Stimulated activated CD4-positive, alpha-beta T cell treated with anti-CD3 and anti-CD28 coated beads, TNF-alpha, amount 100 ng/mL, for 24 hours (primary cell): Measurements from ENCODE around the gene EXD2.

Experiments used
- DNase-seq, 3 experiments: peaks; one replicate each; pipeline ENCODE4 v3.0.0-alpha.2; 2020; ENCODE audit warnings: low read depth in 3 of 3

EXD2 gene

DNA sequence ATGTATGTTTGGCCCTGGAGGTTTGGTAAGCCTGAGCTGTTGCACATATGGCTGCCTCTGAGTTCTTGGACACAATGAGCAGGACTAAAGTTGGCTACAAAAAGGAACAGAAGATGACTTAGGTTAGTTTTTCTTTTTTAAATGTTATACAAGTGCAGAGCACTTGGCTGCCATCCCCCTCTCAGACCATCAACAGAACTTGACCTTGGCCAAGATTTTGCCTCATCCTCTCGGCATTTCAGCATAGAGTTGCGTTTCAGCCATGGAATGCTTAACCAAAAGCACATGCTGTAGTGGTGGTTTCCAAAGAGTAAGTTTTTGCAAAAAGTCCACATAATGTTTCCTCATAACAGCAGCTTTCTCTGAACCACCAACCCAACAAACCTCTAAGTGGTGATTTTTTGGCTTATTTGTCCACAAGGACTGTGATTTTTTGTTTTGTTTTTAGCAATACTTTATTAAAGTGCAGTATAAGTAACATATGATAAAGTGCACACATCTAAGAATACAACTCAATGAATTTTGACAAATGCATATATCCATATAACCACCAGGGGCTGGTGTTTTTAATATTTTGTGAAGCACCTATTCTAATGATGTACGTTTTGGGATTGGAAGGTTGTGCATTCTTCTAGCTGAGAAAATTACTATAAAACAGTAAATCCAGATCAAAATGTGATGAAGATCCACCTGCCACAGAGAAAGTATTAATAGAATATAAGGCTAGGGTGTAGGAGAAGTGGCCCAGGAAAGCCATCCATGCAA is 56.6 kb downstream of the EXD2 start:
- no peak for DNase-seq

DNA sequence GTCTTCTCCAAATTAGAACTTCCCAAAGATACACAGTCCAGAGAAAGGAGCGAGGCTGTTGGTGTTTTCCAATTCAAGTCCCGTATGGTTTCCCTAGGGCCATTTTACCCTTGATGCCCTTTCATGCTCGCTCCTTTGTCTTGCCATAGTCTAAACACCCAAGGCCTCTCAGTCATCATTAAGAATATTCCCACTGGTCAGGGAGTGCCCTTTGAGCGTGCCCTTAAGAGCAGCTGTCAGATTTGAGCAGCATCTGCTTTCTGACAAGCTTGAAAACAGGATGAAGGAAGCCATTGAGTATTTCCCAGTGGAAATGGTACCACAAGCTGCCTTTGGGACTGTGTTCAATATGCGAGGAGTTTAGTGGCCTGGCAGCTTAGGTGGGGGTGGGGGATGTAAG is 58.3 kb downstream of the EXD2 start:
- no peak for DNase-seq

DNA sequence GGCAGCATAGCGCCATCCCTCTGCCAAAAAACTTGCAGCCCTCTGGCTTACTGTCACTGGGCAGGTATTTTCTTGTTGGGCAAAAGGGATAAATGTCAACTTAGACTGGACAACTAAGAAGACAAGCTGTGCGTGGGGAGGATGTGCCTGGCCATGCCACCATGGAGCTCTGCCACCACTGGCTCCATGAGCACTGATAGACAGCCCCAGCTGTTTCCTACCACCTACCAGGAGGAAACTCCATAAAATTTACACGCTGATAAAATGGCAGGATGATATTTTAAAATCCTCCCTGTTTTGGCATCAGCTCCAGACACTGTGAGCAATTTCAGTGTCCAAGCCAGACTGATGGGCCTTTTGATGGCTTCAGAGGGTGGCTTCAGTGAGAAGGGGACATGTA is 61.6 kb downstream of the EXD2 start:
- no peak for DNase-seq

DNA sequence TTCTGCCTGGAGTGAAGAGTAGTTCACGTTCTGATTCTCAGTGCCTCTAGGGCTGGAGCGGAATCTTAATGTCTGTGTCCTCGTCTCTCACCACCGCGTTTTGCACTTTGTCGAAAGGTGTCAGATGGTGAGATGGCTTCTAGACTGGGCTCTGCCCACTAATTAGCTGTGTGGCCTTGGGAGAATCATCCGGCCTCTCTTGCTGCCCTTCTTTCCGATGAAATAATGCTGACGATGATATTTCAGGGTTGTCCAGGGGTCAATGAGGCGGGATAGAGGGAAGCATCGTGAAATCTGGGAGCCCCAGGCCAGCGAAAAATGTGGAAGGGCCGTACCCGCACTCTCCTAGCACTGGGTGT is 67.8 kb downstream of the EXD2 start:
- no peak for DNase-seq

DNA sequence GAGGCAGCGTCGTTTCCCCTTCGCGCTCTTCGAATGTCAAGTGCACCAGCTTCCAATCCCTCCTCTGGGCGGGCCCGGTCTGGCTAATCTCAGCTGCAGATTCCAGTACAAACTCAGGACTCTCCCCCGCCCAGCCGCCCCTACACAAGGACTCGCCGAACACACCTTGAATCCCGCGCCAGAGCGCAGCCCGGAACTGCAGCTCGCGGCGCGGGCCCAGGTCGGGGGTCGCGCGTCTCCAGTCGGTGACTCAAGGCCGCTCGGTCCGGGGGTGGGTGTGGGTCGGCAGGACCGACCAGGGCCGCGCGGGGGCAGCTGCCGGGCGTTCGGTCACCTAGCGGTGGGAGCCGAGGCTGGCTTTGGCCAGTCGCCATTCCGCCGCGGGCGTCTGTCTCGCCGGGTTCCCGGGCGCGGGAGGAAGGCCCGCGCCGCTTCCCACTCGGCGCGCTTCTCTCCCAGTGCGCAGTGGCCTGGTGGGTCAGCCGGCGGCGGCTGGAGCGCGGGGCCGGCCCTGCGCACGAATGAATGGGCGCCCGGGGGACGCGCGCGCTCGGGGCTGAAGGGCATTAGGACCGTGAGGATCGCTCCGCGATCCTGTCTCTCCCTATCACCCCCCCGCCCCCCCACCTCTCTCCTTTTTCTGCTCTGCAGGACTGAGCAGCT is 68.4 kb downstream of the EXD2 start, which contains the start of gene GALNT16:
TSS of gene GALNT16 (plus strand) at position 632 of the 663 bp plus-strand sequence. CDS start 133 bp downstream, outside the sequence.
- no peak for DNase-seq

DNA sequence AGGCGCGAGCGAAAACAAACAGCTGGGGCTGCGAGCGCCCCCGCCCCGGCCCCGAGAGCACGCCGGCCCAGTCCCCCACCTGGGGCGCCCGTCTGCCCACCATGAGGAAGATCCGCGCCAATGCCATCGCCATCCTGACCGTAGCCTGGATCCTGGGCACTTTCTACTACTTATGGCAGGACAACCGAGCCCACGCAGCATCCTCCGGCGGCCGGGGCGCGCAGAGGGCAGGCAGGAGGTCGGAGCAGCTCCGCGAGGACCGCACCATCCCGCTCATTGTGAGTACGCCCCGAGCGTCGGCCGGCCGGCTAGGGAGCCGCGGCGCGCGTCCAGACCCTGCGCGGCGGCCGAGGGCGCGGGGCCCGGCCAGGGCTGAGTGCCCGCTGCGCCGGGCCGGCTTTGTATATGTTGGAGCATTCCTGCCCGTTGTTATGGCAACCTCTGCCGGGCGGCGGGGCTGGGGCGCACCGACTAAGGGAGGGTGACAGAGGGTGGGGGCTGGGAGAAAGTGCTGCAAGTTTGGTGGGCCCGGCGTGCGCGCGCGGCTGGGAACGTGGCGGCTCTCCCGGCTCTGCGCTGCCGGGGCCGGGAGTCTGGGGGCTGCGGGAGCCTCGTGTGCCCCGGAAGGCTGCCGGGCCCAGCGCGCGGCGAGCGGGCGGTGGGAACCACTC is 69.0 kb downstream of the EXD2 start:
- DNase-seq: no peak

DNA sequence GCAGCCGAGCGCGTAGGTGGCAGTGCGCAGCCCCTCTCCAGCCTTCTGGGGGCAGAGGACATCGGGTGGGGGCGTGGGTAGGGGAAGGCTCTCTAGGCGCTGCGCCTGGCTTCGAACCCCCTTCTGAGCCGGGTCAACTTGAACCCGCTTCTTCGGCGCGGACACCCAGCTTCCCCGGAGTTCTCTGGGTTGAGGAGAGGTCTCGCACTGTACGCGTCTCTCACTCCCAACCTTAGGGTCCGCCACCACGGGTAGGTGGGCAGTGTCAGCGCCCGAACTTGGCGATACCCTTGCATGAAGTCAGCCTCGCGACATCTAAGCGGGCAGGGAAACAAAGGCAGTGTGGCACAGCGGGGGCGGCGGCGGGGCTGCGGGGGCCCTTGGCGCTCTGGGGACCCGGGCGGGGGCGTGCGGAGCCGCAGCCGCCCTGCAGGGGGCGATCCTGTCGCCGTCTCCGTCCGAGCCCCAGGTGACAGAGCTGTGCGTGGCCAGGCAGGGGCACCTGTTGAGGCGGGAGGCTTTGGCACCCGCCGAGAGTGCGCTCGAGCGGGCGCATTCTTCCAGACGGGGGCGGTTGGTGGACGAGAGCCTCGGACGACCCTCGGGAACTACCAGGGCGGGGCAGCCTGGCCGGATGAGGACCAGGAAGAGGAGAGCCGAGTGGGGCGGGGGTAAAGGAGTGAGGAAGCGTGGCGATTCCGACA is 69.7 kb downstream of the EXD2 start:
- DNase-seq: peak in 1 of 3 experiments; percentile 52

DNA sequence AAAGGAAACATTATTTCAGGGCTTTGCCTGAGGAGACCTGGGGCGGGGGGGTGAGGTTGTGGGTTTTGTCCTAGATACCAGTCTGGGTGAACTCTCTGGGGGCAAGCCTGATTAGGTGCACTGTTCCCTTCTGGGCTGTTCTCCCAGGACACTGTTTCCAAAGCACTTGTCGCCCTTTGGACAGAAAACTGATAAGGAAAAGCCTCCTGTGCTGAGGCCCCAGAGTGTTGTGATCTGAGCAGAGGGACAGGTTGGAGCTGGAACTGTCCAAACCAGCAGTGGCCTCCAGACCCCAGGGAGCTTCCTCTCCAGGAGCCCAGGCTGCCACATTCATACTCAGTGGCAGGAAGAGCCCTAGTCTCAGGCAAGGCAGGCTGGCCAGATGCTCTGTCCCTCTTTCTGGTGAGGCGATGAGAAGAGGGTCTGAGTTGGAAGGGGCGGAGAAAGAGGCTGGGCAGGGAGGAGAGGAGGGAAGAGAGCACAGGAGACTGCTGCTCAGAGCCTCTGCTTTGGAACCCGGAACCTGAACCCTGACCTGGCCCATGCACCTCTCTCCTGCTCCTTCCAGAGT is 70.5 kb downstream of the EXD2 start:
- no peak for DNase-seq

DNA sequence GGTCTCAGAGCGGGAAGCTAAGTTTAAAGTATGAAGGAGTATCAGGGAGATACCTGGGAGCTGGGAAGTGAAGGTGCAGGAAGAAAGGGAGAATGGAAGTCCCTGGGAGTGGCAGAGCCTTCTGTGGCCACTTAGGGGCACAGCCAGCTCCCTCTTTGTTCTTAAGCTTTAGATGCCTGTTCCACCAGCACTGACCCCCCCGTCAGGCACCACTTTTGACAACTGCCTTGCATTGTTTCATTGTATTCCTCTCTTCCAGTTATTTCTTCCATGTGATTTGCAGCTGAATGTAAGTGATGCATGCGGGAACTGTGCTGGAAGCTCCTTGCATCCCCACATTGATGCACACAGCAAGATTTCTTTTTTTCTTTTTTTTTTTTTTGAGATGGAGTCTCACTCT is 71.2 kb downstream of the EXD2 start:
- no peak for DNase-seq

DNA sequence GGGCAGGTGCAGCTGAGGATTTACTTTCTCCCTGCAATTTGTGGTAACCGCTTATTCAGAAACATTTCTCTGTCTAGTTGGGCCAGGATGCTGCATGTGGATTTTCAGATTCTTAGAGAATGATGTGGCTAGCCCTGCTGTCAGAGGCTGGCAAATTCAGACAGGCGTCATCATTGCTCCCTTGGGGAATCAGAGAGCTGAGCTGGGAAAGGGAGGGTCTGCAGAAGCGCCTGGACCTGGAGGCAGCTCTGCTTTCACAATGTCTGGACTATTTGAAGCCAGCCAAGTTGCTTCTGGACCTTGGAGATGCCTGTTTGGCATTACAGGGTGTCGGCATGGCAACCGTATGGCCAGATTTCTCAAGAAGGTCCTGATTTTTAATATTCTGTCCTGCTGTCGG is 72.1 kb downstream of the EXD2 start:
- DNase-seq: no peak

DNA sequence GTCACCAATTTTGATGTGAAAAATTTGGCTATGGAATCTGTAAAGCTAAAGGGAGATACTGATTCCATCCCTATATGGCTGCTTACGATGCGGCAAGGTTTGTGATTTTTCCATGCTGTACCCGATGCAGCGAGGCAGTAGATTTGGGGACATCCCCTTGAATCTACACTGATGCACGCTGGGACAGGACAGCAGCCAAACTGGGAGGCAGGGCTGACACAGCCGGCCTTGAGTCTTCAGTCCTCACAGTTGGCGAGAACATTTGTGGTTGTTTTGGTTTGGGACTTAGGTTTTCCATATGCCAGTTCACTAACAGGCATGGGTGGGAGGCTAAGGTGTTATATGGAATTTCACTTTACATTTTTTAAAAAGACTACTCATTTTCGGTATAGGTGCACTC is 72.5 kb downstream of the EXD2 start:
- no peak for DNase-seq

DNA sequence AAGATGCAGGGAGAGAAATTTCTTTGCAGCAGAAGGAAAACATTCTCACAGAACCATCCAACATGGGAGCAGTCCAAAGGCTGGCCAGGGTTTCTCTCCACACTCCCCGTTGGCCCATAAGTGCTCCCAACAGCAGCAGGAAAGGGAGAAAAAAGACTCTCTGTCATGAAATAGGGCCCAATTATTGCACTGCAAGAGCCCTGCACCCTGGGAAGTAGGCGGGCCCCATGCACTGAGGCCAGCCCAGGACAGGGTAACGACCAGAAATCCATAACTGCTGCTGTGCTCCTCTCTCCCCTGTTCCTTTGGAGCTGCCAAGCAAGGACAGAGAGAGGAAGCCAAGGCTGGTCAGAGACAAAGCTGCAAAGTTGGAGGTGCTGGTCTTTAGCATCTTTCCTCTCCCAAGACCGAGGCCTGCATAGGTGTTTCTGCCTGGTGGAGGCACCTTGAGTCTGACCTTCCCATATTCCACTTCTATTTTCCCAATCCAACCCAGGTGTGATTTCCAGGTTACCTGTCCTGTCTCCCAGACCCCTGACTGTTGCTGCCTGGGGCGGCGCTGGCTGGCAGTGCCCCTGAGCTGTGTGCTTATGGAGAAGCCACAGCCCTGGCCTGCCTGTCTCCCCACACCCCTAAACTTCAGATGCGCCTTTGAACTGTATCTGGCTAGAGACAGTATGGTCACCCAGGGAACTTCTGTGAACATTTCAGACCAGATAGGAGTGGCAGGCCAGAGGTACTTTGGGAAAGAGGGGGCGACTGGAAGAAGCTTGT is 75.5 kb downstream of the EXD2 start:
- no peak for DNase-seq

DNA sequence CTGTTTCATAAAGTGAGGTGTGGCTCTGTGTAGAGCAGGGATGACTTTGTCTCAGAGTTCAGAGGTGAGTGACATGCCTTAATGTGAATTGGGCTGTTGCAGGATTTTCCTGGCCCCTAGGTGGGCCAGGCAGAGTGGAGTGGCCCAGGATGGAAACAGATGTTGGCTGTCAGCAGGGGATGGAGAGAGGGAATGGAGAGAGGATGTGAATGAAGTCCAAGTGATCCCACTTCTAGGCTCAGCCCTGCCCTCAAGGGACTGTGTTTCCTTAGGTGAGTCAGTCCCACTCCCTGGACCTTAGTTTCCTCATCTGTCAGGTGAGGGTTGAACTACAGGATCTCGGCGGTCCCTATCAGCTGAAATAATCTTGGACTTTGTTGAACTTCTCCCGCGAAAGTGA is 76.2 kb downstream of the EXD2 start:
- no peak for DNase-seq

DNA sequence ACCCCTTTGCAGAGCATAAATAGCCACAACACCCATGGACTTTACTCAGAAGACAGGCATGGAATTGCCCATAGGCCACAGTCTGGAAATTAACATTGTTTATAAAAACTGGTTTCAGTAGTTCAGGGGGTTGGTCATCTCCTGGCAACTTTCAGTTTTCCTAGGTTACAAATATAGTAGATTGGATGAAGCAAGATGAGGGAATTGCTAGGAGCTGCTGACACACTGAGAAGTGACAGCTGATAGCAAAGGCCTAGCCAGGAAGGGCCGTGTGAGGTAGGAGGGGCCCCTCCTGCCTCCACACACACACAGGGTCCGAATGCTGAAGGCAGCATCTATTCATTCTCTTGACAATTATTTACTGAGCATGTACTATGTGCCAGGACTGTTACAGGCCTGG is 76.9 kb downstream of the EXD2 start:
- no peak for DNase-seq

DNA sequence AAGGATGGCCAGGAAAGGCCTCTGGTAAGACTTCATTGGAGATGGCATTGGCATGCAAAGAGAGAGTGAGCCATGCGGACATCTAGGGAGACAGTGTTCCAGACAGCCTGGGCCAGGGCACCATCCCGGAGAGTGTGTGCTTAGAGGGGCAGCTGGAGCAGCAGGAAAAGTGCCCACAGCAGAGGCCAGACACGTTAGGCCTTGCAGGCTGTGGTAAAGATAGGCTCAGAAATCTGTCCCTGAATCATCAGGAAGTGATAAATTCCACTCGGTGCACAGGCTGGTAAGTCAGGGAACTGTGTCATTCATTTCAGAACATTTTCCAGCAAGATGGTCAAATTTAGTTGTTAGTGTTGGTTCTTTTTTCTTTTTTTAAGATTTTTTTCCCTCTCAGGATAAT is 77.5 kb downstream of the EXD2 start:
- no peak for DNase-seq

DNA sequence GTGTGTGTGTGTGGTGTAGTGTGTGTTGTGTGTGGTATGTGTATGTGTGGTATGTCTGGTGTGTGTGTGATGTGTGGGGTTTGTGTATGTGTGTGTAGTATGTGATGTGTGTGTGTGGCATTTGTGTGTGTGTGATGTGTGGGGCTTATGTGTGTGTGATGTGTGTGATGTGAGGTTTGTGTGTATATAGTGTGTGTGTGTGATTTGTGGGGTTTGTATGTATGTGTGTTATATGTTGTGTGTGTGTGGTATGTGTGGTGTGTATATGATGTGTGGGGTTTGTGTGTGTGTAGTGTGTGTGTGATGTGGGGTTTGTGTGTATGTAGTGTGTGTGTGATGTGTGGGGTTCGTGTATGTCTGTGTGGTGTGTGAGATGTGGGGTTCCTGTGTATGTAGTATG is 78.1 kb downstream of the EXD2 start:
- DNase-seq: no peak

DNA sequence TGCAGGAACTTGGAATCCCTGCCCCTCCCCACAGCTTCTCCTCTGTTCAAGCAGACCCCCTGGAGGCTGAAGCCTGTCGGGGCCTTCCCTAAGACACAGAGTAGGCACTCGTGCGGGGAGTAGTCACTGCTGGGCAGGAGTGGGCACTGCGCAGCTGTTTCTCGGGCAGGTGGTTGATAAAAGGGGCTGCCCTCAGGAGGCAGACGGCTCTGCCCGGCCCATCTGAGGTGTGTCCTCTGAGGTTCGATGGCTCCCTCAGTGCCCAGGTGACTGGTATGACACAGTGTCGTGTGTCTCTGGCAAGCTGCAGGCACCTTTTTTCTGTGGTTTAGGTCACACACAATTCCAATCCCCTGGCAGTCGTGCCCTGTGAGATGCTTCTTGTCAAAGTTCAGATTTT is 78.8 kb downstream of the EXD2 start:
- no peak for DNase-seq

DNA sequence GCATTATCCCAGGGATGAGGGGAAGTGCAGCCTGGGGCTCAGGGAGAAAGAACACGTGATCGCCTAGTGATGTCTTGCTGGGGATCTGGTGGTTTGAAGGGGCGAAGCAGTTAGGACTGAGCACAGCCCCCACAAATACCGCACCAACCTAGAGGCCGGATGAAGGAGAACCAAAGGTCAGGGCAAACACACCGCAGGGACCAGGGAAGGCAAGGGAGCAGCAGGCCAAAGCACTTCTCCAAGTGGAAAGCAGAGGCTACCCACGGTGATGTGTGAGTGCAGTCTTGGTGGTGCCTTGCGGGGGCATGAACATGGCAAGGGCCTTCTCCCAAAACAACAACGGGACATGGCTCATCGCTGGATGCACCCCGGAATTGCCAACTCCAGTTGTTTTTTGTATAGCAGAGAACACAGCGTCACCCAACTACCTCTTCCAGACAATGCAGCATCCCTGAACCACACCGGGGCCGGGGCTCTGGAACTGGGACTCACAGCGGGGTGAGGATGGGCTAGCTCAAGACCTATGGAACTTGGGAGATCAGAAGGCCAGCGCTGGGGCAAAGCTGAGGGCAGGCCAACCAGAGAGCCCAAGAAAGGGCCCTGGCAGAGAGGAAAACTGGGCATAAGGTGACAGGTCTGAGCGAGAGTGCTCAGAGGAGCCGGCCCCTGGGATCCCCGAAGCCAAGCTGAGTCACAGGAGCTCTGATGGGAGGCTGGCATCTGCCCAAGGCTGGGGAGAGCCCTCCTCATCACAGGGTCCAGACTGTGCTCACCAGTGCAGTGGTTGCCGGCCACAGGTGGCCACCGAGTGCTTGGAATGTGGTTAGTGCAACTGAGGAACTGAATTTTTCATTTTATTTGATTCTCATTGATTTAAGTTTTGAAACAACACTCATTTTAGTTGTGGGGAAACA is 79.8 kb downstream of the EXD2 start:
- DNase-seq: no peak

DNA sequence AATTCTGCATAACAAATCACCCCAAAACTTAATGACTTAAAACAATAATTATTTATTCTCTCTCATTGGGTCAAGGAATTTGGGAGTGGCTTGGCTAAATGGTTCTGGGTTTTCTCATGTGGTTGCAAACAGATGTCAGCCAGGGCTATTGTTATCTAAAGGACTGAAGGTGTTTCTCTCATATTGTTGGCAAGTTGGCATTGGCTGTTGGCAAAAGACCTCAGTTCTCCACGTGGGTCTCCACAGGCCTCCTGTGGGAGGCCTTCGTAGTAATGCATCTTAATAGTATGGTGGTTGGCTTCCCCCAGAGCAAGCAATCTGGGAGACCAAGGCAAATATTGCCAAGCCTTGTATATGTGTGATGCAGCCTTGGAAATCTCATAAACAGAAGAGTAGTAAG is 83.0 kb downstream of the EXD2 start:
- no peak for DNase-seq

DNA sequence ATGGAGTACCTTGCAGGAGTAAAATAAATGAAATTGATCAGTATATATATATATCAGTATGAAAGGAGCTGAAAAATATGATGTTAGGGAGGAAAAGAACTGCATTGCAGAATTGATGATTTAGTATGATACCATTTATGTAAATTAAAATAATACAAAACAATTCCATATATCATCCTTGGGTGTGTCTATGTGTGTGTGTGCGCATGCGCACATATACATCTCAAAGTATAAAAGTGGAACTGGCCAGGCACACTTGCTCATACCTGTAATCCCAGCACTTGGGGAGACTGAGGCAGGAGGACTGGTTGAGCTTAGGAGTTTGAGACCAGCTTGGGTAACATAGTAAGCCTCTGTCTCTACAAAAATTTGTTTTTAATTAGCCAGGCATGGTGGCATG is 84.0 kb downstream of the EXD2 start:
- no peak for DNase-seq
